ENCODE measurements around the gene BTNL8.

GRCh38 chr5:180977852-180978251 is 78.9 kb downstream of the BTNL8 start:
- no peak for TF ChIP-seq CTCF (IDR thresholded peaks at IDR 0.05)
- no peak for TF ChIP-seq ZFX (IDR thresholded peaks at IDR 0.05; ENCODE audit: borderline replicate concordance)

Measured in 22Rv1 (cell line).